CD4-positive, alpha-beta T cell treated with Interferon gamma for 1 hour (primary cell): ENCODE results near the gene KCNK10.

ENCODE experiments used
- DNase-seq: peaks from one replicate; pipeline ENCODE4 v3.0.0-alpha.2; 2020

KCNK10 gene

DNA sequence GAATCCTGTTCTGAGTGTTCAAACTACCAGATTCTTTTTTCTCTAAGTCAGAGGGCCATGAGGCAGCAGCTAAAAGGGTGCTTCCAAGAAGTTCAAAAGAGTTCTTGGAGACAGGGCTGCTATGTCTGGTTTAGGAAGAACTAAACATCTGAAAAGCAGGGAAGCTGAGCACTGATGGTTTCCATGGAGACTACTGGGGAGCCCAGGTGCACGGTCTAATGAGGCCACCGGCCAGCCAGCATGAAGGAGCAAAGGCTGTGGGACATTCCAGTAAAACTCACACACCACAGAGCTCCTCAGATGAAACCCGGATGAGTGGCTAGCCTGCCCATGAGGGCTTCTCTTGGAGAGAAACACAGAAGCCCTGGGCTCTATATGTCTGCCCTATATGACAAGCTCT, 97.3 kb downstream of the KCNK10 start:
- no peak for DNase-seq

DNA sequence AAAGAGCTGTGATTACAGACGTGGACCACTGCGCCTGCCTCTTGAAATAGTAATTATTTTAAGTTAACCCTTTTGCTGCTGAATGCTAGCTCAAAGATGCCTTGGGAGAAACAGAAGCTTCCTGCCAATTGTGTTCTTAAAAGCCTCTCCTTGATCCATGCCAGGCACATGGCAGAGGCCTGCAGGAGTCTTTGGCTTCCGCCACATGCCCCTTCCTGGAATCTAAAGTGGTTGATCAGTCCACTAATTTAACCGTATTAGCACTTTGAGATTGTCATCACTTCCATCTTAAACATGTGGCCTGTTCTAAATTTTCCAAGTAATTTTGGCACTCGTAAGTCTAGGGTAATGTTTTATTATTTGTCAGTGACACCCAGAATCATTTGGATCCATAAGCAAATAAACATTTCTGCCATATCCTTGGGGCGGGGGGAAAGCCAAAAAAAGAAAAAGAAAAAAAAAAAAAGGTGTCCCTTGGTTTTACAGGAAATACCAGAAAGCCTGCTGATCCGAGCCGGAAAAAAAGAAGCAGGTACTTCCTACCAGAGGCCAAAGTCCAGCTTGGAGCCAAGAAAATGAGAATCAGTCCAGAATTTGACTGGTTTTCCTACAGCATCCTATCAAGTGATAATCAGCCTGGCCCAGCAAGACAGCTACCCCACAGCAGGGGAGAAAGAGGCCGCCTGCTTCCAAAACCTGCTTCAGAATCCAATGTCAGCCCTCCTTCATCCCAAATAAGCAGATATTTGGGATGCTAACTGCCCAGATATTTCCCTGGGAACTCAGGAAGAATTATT, 104.8 kb downstream of the KCNK10 start:
- DNase-seq, result no peak

DNA sequence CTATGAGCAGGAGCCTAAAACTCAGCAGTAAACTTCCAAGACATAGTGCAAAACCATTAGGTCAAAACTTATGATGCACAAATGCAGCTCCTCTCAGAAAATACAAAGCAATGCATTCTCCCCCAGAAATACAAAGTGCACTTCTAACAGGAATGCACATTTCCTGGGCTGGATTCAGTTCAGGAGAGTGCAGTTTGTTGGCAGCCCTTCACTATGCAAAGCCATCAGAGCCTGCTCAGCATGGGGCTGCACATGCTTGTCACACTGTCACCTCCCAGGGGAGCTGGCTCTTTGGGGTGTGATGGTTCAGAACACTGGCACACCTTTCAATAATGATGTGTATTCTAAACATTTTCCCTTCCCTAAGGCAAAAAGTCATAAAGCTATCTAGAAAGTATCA, 110.4 kb downstream of the KCNK10 start:
- no peak for DNase-seq

DNA sequence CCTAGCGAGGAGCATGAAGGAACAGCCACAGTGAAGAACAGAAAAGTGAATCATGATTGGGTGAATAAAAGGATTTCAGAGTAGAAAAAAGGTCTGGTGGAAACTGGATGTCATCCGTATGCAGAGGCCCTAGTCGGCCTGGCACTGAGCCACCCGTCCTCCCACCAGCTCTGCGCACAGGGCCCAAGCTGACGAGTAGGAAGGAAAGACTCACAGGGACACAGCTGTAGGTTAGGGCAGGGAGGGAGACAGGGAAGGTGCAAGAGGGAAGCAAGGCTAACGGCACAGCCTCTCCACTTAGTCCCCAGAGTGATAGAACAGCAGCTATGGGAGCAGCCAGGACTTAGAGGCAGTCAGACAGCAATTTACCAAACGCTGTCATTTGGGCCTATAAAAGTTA, 112.6 kb downstream of the KCNK10 start:
- no peak for DNase-seq

DNA sequence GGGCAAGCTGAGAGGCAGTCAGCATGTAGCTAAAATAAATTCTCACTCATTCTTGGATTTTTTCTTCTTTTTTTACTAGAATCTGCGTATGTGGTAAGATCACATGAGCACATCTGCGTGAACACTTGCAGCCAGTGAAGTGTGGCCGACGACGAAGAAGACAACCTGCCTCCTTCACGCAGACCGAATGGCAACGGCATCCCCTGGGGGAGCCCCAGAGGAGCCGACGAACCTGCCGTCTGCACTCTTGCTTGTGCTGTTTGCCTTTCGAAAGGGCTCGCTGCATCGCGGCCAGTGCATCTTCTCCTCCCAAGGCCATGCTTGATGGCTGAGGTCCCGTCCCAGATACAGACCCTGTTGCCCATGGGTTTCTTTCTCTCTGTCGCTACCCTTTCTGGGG, 113.8 kb downstream of the KCNK10 start:
- DNase-seq, result no peak

DNA sequence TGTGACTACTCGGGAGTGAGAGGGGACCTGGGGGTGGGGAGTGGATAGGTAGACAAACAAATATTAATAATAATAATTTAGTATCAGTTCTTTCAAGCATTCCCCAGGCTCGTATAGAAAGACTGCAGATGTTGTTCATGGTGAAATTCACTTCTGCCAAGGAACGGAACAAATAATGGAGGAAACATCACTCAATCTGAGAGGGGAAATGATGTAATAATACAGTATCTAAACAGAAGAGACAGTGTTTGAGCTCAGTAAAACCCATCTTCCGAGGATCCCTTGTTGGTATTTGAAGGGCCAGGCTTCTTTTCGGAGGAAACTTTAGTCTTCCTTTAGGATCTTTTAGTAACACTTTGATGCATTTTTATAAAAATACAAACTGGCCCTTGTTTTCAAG, 114.2 kb downstream of the KCNK10 start:
- no peak for DNase-seq

DNA sequence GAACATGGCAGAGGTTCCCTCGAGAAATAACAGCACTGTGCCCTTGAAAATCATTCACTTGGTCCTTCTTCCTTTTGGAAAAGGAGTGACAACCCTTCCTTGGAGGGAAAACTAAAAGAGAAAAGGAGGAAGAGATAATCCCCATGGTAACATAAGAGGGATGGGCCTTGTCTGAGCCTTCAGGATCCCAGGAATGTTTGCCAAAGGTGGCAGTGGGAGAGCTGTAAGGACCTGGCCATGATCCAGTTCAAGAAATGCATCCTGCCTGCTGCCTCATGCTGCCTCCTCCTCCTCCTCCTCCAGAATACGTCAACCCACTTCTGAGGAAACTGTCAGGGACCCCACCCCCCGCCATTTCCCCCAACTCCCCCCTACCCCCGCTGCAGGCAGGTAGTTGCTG, 118.8 kb downstream of the KCNK10 start:
- DNase-seq, result no peak

DNA sequence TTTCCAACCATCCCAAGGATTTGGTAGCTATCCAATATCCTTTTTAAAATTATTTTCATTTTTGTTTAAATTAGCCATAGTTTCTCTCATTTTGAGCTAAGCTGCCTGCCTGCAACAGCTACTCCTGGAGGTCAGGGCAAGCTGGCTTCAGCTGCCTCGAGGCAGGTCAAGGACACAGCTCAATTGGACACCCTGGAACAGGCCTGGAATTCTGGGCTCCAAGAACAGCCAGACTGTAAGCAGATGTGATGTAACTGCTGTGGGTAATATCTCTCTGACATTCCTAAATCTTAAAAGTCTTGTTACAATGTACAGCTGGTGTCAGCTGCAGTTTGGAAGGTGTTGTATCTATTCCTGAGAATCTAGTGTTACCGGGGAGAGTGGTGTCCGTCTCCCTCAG, 119.8 kb downstream of the KCNK10 start:
- no peak for DNase-seq

DNA sequence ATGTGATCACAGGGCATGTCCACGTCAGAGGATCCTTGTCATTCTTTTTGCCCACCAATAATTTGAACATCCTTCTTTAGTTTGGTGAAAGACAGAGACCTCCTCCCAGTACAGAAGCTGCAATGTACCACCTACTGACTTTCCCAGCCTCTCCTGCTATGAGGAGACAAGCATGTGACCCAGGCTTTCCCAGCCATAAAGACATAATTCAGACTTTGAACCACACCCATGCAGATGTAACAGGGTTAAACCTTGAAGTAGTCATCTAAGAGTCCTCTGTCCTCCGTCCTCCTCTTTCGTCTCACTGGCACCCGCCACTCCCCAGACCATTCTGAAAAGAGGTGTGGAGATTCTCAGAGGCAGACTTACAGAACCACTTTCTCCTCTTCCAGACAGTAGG, 120.8 kb downstream of the KCNK10 start:
- DNase-seq, result no peak

DNA sequence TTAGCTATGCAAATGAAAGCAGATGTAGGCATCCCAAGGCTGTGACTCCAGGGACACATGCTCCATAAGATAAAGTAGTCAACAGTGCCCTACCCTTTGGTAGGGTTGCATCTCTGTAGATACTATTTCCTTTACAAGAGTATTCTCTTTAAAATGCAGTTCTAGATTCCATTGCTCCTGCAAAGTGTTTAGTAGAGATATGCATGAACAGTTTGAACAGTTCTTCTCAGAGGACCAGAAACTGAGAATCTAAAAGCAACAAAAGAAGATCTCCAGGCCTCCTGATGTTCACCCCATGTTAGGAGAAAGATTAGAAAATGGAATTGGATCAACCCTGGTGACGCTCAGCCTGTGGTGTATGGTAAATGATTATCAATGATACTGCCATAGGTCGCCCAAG, 121.2 kb downstream of the KCNK10 start:
- no peak for DNase-seq

DNA sequence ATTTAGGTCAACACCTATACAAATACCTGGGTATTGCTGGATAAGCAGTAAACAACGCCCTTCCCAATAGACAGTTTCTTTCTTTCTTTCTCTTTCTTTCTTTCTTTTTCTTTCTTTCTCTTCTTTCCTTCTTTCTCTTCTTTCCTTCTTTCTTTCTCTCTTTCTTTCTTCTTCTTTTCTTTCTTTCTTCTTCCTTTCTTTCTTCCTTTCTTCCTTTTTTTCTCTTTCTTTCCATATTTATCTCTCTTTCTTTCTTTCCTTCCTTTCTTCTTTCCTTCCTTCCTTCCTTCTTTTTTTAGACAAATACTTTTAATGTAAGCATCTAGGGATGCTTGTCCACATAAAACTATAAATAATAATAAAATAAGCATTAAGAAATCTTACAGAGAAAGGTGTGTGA, 123.2 kb downstream of the KCNK10 start:
- DNase-seq, result no peak

DNA sequence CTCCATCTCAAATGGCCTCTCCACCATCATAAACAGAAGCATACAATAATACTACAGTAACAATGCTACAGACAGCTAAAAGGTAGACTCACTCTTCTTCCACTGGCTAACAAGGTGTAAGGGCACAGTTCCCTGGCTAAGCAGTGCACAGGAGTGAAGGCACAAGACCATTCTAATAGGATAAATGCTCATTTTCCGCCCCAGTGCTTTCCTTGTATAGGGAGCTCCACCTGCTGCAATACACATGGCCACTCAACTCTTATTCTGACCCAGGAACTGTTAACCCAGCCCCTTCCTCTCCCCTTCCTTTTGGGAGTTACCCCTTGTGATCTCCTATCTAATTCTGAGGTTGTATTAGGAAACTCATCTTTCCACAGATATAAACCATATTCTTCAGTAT, 124.6 kb downstream of the KCNK10 start:
- DNase-seq, result no peak

DNA sequence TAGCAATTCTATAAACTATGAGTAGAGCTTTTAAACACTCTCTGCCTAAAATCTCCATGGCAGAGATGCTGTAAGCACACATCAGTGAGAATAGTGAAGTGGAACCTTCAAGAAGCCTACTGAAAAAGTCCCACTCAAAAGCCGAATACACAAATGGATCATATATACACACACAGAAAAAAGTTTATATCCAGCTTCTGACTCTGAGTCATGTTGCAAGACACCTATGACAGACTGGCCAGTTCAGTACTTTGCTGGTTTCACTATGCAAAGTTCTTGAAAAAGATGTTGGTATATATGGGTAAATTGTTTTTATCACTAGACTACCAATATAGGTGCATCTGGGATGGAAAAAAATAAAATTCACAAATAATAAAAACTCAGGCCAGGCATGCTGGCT, 126.1 kb downstream of the KCNK10 start:
- no peak for DNase-seq

DNA sequence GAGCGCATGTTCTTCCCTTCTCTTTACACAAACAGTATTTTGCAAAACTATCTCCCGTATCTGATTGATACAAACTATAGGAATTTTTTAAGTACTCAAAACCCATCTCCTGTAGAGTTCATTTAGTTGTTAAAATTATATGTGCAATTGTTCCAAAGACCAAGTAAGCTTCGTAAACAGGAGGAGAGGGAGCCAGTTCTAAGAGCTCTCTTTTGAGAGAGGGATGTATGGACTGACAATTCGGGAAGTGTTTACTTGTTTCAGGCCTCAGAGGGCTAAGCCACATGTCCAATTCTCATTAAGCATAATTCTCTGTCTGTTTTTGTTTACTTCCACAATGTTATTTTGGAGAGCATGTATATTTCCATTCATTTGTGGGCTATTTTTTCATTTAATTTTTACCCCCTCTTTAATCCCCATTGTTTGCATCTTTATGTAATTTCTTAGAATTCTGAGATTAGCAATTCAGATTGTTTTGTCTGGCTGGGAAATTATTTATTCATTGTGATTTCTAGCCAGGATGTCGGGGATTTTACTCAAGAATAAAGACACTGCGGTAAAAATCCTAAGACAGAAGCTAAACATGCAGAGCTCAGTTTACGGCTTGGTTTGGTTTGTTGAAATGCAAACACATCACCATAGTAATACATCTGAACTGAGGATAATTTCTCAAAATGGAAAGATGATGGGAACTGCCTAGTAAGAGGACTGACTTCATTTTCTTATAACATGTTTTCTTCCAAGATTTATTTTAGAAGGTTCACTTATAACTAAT, 126.8 kb downstream of the KCNK10 start:
- no peak for DNase-seq

DNA sequence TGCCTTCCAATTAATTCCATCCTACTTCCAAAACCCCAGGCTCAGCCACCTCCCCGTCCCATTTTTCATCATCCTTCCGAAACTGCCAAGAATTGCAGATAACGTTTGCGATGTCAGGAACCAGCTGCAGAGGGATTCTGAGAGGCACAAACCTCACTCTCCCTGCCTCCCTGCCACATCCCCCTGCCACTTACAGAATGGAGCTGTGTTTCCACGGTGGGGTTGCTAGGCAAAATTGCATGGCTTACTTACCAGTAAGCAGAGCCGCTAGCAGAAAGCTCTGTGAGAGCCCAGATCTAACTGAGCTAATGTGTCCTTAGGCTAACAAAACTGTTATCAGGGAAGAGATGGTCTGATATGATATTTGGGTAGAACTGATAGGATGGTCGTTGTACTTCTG, 127.4 kb downstream of the KCNK10 start:
- DNase-seq, result no peak

DNA sequence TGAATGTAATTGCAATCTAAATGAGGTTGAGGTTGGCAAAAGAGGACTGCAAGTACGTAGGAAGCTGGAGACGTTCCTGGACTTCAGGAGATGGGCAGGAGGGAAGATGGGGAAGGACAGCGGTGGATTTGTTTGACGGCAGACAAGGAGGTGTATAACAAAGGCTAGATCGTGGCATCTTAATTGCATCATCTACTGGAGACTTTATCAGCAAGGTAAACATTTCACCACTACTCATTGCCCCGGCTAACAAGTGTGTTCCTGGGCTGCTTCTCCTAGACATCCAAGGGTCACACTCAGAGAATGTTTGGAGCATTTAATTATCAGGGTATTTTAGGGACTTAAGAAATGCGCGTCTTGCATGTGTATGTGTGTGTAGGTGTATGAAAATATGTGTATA, 128.5 kb downstream of the KCNK10 start:
- no peak for DNase-seq

DNA sequence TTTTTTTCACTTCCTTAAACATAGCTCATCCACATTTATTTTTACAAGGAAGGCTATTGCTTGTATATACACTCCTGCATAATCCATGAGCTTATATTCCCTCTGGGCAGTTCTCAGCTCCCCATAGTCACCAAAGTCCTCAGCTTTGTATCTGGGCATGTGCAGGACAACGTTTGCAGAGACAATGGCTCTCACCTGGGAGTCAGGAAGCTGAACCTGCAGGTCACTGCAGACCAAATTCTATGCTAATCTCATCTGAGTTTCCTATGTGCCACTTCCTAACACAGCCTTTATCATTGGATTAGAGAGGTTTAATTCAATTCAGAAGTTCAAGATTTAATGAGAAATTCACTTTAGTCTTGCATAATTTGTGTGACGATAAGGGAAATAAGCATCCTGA, 131.5 kb downstream of the KCNK10 start:
- DNase-seq, result no peak

DNA sequence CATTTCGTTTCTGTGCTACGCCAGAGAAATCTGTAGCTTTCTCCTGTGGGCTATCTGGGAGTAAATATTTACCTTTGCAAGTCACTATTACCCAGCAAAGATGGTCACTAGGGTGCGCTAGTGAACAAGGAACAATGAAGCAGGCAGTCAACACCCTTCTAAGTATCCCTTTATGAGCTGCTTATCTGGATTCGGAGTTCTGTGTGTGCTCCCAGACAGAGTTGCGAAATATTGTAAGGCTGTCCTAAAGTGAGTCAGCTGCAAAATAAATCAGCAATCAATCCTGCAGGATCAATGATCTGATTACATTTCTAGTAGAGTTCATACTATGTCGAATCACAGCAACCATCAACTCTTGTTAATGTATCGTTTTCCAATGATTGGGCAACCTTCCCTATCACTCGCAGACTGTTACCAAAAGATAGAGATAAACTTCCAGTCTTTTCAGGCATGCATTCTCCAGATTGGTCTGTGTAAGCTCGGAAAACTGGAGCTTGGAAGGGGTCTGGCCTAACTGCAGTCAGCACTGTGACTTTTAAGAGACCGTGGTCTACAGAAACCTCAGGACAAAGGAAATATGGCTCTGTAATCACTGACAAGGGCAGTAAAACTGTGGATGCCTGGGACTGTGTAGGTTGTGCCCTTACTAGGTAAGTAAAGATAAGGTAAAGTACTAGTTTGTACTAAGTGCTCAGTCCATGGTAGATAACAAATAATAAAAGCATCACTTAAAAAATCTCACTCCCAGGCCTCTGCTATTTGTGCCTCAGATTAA, 133.5 kb downstream of the KCNK10 start:
- DNase-seq, result peak; percentile 34

DNA sequence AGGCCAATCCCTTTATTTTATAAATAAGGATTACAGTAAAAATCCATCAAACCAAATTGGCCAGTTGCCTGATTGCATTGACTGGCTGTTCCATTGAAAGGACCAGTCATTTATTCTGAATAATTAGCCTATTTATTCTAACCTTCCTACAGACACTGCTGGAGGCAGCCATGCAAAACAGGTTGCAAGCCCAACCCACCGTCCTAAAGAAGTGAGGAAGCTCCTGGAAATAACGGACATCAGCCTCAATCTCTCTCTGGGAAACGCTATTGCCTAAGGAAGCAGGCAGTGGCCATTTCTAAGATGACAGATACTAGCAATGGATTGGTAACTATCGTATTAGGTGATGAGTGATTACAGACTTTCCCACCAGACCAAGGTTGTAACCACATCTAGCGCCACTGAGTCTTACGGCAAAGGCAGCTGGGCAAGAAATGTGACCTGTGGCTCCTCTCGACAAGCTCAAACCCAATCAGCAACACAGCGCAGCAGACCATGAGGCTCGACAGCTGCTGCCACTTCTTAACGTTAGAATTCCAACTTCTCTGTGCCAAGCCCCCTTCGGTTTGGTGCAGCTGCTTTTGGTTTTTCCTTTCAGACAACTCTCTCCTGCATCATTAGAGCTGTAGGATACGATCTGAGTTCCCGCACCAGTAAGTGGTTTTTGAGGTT, 134.2 kb downstream of the KCNK10 start:
- no peak for DNase-seq

DNA sequence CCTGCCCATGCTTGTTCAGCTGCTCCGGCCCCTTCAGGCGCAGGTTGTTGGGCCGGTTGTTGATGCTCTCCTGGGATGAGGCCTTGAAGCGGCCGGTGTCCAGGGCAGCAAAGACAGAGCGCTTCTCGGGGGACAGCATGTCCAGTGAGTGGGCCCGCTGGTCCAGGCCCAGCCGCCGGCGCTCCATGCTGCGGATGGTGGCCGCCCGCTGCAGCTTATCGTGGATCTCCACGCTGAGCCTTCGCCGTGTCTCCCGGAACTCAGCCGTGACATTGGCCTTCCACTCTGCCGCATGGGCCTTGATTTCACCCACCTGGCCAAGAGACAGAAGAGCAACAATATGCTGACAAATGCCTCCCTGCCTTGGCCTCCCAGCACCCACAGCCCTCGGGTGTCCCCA, 137.2 kb downstream of the KCNK10 start:
- no peak for DNase-seq

DNA sequence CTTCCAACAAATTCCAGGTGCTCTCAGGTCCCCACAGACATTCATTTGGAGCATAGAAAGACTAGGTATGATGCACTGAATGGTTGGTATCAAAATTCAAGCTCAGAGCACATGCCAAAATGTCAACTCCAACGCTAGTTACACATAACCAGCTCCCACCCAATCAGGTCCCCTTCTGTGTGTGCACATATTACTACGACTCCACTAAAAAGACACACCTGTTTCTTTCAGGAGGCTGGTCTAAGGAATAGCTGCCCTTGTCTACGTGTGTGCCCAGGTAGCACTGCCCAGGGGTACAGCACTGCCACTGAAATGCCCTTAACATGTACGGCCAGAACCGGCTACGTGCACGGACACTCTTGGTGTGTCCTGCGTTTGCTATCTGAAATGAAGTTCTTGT, 138.1 kb downstream of the KCNK10 start:
- DNase-seq, result no peak

DNA sequence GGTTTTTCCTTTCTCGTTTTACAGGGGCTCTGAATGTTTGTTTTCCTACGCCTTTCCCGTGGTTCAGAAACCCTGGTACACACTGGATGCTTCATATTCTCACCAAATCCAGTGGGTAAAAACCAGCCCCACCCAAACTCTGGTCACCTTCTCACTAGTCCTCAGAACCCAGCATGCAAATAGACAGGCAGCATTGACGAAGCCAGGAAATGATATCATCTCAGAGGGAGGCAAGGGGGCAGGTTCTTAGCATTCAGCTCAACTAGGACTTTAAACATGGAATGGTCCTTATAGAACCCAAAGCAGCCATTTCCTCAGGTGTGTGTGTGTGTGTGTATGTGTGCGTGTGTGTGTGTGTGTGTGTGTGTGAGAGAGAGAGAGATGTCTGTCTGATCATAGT, 142.0 kb downstream of the KCNK10 start:
- no peak for DNase-seq

DNA sequence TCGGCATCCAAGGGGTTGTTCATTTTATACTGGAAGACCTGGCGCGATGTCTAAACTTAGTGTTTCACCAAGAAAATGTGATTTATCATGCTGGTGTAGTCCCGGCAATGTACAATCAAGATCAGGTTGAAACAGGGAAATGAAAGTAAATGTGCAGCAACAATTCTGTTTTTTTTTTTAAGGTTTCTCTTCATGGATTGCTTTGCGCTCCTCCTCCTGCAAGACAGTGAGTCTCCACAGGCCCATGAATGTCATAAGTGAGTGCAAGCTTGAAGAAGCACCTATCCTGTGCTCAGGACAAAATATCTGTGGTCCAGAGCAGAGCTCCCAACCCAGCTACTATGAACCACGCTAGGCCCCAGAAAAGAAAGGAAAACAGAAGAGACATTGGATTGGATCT, 143.4 kb downstream of the KCNK10 start:
- DNase-seq, result no peak
